ENCODE results near the gene PFKFB1.

The PFKFB1 gene

DNA sequence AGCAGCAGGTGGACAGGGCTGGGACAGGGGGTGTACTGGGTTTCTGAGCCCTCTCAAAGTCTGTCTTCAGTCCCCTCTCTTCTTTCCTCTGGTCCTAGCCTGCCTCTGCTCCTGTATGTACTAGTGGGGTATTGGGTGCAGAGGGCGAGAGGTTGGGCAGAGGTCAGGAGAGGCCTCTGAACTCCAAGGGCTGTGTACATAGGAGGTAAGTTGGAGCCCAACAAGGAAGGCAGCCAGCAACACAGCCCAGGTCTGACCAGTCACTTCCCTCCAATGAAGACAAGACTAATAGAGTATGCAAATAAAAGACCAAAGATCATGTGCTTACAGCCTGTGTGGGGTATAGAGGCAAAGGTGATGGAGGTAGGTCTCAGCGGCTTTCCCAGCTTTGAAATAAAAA is at the start of gene PFKFB1:
PFKFB1 (minus strand) TSS at position 90 of the 400 bp plus-strand sequence. CDS start 181 bp downstream, outside the sequence.
- in situ Hi-C loops (cut with MboI; ENCODE audit: low pct_unique_long_range_greater_than_20kb, low sequenced_read_pairs, unreplicated experiment) = no loop called here
- no peak for DNase-seq (ENCODE audit: low spot score)

DNA sequence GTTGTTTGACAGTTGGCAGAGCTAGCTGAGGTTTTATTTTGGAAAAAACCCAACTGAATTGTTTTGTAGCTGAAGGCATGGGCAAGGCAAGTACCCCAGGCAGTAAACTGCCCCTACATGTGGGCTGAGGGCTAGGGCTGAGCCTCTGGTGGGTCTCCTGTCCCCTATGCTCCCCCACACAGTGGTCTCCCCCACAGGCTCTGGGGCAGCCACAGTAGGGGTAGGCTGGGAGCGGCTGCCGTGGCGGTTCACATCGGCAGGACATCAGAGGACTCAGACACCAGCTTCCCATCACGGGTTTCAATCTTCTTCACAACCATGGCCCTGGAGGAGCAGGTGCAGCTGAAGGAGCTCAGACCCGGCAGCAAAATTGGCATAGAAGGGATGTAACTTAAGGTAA is 47.5 kb upstream of the PFKFB1 start:
- in situ Hi-C loops (cut with MboI; ENCODE audit: low pct_unique_long_range_greater_than_20kb, low sequenced_read_pairs, unreplicated experiment) = loop anchor here (25.0 kb wide), 1 partner anchor 104 kb away; no protein-coding TSS in a partner anchor
- DNase-seq (ENCODE audit: low spot score) = no peak
- TF ChIP-seq, protein P1, sequence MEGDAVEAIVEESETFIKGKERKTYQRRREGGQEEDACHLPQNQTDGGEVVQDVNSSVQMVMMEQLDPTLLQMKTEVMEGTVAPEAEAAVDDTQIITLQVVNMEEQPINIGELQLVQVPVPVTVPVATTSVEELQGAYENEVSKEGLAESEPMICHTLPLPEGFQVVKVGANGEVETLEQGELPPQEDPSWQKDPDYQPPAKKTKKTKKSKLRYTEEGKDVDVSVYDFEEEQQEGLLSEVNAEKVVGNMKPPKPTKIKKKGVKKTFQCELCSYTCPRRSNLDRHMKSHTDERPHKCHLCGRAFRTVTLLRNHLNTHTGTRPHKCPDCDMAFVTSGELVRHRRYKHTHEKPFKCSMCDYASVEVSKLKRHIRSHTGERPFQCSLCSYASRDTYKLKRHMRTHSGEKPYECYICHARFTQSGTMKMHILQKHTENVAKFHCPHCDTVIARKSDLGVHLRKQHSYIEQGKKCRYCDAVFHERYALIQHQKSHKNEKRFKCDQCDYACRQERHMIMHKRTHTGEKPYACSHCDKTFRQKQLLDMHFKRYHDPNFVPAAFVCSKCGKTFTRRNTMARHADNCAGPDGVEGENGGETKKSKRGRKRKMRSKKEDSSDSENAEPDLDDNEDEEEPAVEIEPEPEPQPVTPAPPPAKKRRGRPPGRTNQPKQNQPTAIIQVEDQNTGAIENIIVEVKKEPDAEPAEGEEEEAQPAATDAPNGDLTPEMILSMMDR (IDR thresholded peaks at IDR 0.05; ENCODE audit: extremely low read depth, insufficient read depth, missing control alignments) = no peak

More for the DNA sequence above, at the start of gene PFKFB1:
- TF ChIP-seq, protein P1 (IDR thresholded peaks at IDR 0.05; ENCODE audit: extremely low read depth, insufficient read depth, missing control alignments) = no peak

DNA sequence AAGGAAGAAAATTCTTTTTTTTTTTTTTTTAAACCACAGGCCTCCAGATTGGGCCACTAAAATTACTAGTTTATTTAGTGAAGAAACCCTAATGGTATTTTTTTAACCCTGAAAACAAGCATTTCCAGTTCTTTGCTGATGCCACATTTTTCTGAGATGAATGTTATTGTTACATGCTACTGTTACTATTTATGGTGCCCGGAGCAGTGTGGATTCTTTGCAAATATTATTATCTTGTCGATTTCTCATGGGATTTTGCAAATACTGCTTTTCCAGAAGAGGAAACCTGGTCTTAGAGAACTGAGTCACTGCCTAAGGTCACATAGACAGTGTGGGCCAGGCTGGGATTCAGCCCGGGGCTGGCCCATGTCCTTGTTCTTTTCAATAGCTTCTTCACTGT is 45.5 kb upstream of the PFKFB1 start:
- DNase-seq (ENCODE audit: low spot score) = no peak
- TF ChIP-seq, protein P1 (IDR thresholded peaks at IDR 0.05; ENCODE audit: extremely low read depth, insufficient read depth, missing control alignments) = no peak
- in situ Hi-C loops (cut with MboI; ENCODE audit: low pct_unique_long_range_greater_than_20kb, low sequenced_read_pairs, unreplicated experiment) = loop anchor here (25.0 kb wide), 1 partner anchor 102 kb away; no protein-coding TSS in a partner anchor

DNA sequence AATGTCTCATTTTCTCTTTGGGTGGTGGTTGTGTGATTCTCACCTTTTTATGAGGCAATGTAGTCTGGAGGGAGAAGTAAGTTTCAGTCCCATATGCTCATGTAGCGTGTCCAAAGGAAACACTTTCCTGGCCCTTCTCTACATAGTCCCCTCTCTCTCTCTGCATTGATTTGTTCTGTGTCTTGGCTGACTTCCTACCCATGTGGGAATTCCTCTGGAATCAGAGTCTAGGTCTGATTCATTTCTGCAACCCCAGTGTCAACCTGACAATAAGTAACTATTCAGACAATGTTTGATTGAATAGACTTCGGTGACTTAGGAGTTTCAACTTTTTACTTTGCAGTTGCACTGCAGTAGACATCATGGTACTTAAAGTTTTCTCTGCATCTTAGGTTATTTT is 39.4 kb upstream of the PFKFB1 start:
- in situ Hi-C loops (cut with MboI; ENCODE audit: low pct_unique_long_range_greater_than_20kb, low sequenced_read_pairs, unreplicated experiment) = loop anchor here (25.0 kb wide), 1 partner anchor 96 kb away; no protein-coding TSS in a partner anchor
- no peak for DNase-seq (ENCODE audit: low spot score)
- TF ChIP-seq, protein P1 (IDR thresholded peaks at IDR 0.05; ENCODE audit: extremely low read depth, insufficient read depth, missing control alignments) = no peak

DNA sequence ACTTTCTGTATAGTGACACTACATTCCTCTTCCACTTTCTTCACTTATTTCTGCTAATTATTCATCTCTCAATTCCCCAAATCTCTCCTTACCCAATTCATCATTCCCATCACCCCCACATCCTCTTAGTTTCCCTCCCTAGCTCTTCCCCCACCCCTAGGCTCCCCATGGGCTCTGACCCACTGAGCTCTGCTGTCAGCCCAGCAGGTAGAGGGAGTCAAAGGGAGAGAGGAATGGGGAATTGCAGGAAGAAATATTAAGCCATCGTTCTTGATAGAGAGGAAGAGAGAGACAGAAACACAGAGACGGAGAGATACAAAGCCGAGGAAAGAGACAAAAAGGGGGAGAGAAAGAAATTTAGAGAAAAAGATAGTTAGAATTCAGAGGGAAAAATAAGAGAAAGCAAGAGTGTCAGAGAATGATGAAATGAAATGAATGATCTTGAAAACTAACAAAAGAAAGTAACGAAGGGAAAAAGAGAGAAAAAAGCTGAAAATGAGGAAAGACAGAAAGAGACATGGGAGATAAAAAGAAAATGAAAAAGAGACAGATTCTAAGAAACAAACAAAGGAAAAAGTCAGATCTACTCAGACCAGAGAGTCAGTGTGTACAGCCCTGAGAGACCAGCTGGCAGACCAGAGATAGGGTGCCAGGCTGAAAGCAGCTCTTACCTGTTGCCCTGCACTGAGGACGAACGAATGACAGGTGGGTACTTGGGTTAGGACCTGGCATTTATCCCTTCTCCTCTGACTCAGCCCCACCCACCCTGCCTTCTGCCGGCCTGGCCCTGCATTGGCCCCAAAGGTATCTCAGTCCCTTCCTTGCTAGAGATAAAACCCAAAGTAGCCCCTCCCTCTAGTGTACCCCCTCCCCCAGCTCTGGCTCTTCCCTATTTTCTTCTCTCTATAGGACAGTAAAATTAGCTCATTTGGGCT is 36.5 kb upstream of the PFKFB1 start, which contains the start of gene ALAS2:
ALAS2 (minus strand) TSS at position 707 of the 935 bp plus-strand sequence. CDS start 4,977 bp downstream, outside the sequence.
- in situ Hi-C loops (cut with MboI; ENCODE audit: low pct_unique_long_range_greater_than_20kb, low sequenced_read_pairs, unreplicated experiment) = loop anchor here (25.0 kb wide), 1 partner anchor 93 kb away; no protein-coding TSS in a partner anchor
- TF ChIP-seq, protein P1 (IDR thresholded peaks at IDR 0.05; ENCODE audit: extremely low read depth, insufficient read depth, missing control alignments) = no peak
- no peak for DNase-seq (ENCODE audit: low spot score)

DNA sequence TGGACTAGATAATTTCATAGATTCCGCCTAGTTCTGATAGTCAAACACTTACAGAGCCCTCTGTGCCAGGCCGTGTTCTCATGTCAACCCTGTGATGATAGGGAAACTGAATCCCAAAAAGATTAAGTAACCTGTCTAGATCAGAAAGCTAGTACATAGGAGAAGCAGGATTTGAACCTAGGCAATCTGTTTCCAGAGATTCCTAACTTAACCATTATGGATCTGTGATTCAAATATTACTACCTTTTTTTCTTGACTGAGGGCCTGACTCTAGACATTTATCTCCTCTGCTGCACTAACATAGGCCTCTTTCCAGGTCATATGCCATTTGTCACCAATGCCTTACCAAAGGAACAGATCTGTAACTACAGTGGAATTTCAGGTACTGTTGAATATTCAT is 35.3 kb upstream of the PFKFB1 start:
- TF ChIP-seq, protein P1 (IDR thresholded peaks at IDR 0.05; ENCODE audit: extremely low read depth, insufficient read depth, missing control alignments) = no peak
- in situ Hi-C loops (cut with MboI; ENCODE audit: low pct_unique_long_range_greater_than_20kb, low sequenced_read_pairs, unreplicated experiment) = loop anchor here (25.0 kb wide), 1 partner anchor 92 kb away; no protein-coding TSS in a partner anchor
- no peak for DNase-seq (ENCODE audit: low spot score)

All from GM13977 (cell line).